HFF-Myc (cell line): ENCODE results near the gene TMC7.

Source experiments
- DNase-seq: peaks from one replicate; pipeline ENCODE4 v3.0.0-alpha.2; 2011; ENCODE audit warnings: low read depth; ENCODE audit errors: extremely low read depth
- H3K4me3 ChIP-seq: replicated peaks from 2 replicates; pipeline ENCODE4 v1.5.1; 2011; ENCODE audit warnings: low read depth, mild to moderate bottlenecking, control low read depth, low read length
- CTCF ChIP-seq: IDR thresholded peaks from 2 replicates; pipeline ENCODE4 v1.5.1; 2012; ENCODE audit warnings: mild to moderate bottlenecking, low read depth, low read length, control low read depth; ENCODE audit errors: missing control alignments

TMC7 gene

DNA sequence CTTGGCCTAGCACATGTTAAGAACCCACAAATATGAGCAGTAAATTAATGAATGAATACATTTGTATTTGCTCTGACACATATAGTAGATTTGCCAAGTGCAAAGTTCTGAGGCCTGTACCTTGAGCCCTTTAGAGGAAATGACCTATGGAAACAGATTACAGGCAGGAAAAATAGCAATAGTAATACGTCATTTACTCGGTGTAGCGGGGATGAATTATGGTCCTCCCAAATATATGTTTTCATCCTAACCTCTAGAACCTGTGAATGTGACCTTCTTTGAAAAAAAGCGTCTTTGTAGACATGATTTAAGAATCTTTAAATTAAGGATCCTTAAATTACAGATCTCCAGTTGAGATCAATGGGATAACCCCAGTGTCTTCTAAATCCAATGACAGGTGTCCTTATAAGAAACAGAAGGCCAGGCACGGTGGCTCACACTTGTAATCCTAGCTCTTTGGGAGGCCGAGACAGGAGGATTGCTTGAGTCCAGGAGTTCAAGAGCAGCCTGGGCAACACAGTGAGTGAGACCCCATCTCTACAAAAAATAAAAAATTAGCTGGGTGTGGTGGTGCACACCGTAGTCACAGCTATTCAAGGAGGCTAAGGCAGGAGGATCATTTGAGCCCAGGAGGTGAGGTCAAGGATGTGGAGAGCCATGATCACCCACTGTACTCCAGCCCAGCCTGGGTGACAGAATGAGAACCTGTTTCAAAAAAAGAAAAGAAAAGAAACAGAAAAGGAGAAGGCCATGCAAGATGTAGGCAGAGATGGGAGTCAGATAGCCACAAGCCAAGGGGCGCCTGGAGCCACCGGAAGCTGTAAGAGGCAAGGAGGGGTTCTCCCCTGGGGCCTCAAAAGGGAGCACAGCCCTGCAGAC is 124.9 kb downstream of the TMC7 start:
- no peak overlapping the region for H3K4me3 ChIP-seq
- no peak for DNase-seq
- TF ChIP-seq CTCF = no peak

DNA sequence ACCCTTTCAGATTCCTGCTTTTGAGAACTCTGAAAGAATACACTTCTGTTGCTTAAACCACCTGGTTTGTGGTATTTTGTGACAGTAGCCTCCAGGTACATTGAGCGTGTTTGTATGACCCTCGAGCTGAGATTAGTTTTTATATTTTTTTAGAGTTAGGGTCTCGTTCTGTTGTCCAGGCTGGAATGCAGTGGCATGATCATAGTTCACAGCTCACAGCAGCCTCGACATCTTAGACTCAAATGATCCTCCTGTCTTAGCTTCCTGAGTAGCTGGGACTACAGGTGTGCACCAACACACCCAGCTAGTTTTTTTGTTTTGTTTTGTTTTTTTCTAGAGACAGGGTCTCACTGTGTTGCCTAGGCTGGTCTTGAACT is 125.5 kb downstream of the TMC7 start:
- no peak for TF ChIP-seq CTCF
- H3K4me3 ChIP-seq = no peak overlapping the region
- DNase-seq = no peak

GRCh38 chr16:19110537-19111360 is 127.0 kb downstream of the TMC7 start:
- no peak overlapping the region for H3K4me3 ChIP-seq
- DNase-seq = no peak
- TF ChIP-seq CTCF = no peak

DNA sequence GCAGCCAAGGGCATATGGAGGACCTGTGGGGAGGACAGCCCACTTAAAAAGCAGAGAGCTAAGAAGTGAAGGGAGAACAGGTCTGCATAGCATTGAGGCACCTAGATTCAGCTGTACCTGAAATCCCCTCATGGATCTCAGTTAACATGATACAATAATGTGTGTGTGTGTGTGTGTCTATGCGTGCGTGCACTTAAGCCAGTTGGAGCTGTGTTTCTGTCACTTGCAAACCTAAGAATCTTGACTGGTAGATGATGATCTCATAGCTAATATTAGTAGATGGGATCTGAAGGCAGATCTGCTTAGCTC is 128.3 kb downstream of the TMC7 start:
- no peak overlapping the region for H3K4me3 ChIP-seq
- TF ChIP-seq CTCF = no peak
- DNase-seq = no peak
